Trophoblast cell (in vitro differentiated cells and primary cell): ENCODE results near the gene WDR49.

ENCODE experiments used
- DNase-seq, 2 donors: peaks; one replicate each; pipeline ENCODE4 v3.0.0-alpha.2; 2016
- H2AFZ ChIP-seq: 2 replicates; pipeline ENCODE4 v1.6.1; 2013; ENCODE audit warnings: low read length, moderate library complexity, mild to moderate bottlenecking; ENCODE audit not compliant: insufficient read depth, poor library complexity
- H2AK5ac ChIP-seq: 2 replicates; pipeline ENCODE4 v1.6.1; 2013; ENCODE audit warnings: mild to moderate bottlenecking, low read length
- H2BK120ac ChIP-seq: 2 replicates; pipeline ENCODE4 v1.6.1; 2013; ENCODE audit warnings: low read length, mild to moderate bottlenecking, moderate library complexity; ENCODE audit not compliant: insufficient read depth, poor library complexity
- H2BK12ac ChIP-seq: 2 replicates; pipeline ENCODE4 v1.6.1; 2013; ENCODE audit warnings: mild to moderate bottlenecking, low read length, moderate library complexity
- H2BK5ac ChIP-seq: 2 replicates; pipeline ENCODE4 v1.6.1; 2013; ENCODE audit warnings: low read length, low read depth, moderate library complexity, mild to moderate bottlenecking; ENCODE audit not compliant: poor library complexity
- H3K14ac ChIP-seq: 2 replicates; pipeline ENCODE4 v1.6.1; 2013; ENCODE audit warnings: mild to moderate bottlenecking, low read length
- H3K18ac ChIP-seq: 2 replicates; pipeline ENCODE4 v1.6.1; 2013; ENCODE audit warnings: mild to moderate bottlenecking, low read length
- H3K23ac ChIP-seq: 2 replicates; pipeline ENCODE4 v1.6.1; 2013; ENCODE audit warnings: low read length
- H3K27ac ChIP-seq: 2 replicates; pipeline ENCODE4 v1.5.1; 2013; ENCODE audit warnings: low read depth, mild to moderate bottlenecking, inconsistent platforms, low read length, moderate library complexity
- H3K27me3 ChIP-seq: 2 replicates; pipeline ENCODE4 v1.6.1; 2013; ENCODE audit warnings: inconsistent platforms, mild to moderate bottlenecking, low read length, moderate library complexity; ENCODE audit not compliant: insufficient read depth
- H3K36me3 ChIP-seq, 2 experiments: 1 replicate in 1 of 2; 2 replicates in 1 of 2; pipeline ENCODE4 v1.6.1; 2013; ENCODE audit warnings: low read length in 2 of 2, mild to moderate bottlenecking in 2 of 2, moderate library complexity in 1 of 2; ENCODE audit not compliant: insufficient read depth in 2 of 2, control insufficient read depth in 1 of 2
- H3K4ac ChIP-seq: 2 replicates; pipeline ENCODE4 v1.6.1; 2013; ENCODE audit warnings: low read depth, mild to moderate bottlenecking, low read length, moderate library complexity
- H3K4me1 ChIP-seq, 2 experiments: 1 replicate in 1 of 2; 2 replicates in 1 of 2; pipeline ENCODE4 v1.6.1; 2013; ENCODE audit warnings: low read length in 2 of 2, mild to moderate bottlenecking in 2 of 2, moderate library complexity in 1 of 2; ENCODE audit not compliant: insufficient read depth in 2 of 2, control insufficient read depth in 1 of 2
- H3K4me2 ChIP-seq: 2 replicates; pipeline ENCODE4 v1.6.1; 2013; ENCODE audit warnings: inconsistent platforms, mild to moderate bottlenecking, low read length, moderate library complexity
- H3K4me3 ChIP-seq: 2 replicates; pipeline ENCODE4 v1.5.1; 2013; ENCODE audit warnings: mild to moderate bottlenecking, low read depth, low read length, inconsistent platforms
- H3K79me1 ChIP-seq: one replicate; pipeline ENCODE4 v1.6.1; 2013; ENCODE audit warnings: low read length
- H3K79me2 ChIP-seq: 2 replicates; pipeline ENCODE4 v1.6.1; 2013; ENCODE audit warnings: low read length, mild to moderate bottlenecking; ENCODE audit not compliant: control insufficient read depth, insufficient read depth, poor library complexity
- H3K9ac ChIP-seq: 2 replicates; pipeline ENCODE4 v1.6.1; 2013; ENCODE audit warnings: mild to moderate bottlenecking, low read length
- H3K9me3 ChIP-seq: 2 replicates; pipeline ENCODE4 v1.6.1; 2013; ENCODE audit warnings: low read depth, mild to moderate bottlenecking, control low read depth, inconsistent platforms, low read length; ENCODE audit not compliant: insufficient read depth
- H4K12ac ChIP-seq: 2 replicates; pipeline ENCODE4 v1.6.1; 2013; ENCODE audit warnings: low read depth, mild to moderate bottlenecking, low read length, moderate library complexity
- H4K8ac ChIP-seq: 2 replicates; pipeline ENCODE4 v1.6.1; 2013; ENCODE audit warnings: low read depth, mild to moderate bottlenecking, low read length, moderate library complexity
- H4K91ac ChIP-seq: one replicate; pipeline ENCODE4 v1.6.1; 2013; ENCODE audit warnings: low read depth, mild to moderate bottlenecking, low read length, moderate library complexity
- WGBS: extraction: QIAGEN DNeasy Blood & Tissue Kit; methylation state at CpG from one replicate; pipeline ENCODE4 v1.1.7; 2013; ENCODE audit warnings: missing lambda C conversion rate; ENCODE audit not compliant: insufficient read length, insufficient coverage; ENCODE audit errors: extremely low coverage; 5-methylcytosine and 5-hydroxymethylcytosine counted together

Gene WDR49

GRCh38 chr3:167507954-167508353 lies 145.8 kb downstream of the WDR49 start:
- no peak overlapping the region for H3K9ac ChIP-seq
- no peaks in the 10 kb centered on the region for H3K36me3 ChIP-seq
- WGBS, result no CpG with 5 or more reads among the region's 1 CpG
- H4K12ac ChIP-seq, result no peak overlapping the region
- H3K18ac ChIP-seq, result no peak overlapping the region
- no peak overlapping the region for H2BK5ac ChIP-seq
- no peak overlapping the region for H3K4ac ChIP-seq
- no peak overlapping the region for H2BK12ac ChIP-seq
- no peak for DNase-seq
- no peak overlapping the region for H3K23ac ChIP-seq
- H3K27ac ChIP-seq, result no peak overlapping the region
- H3K4me3 ChIP-seq, result no peak overlapping the region
- H2BK120ac ChIP-seq, result no peak overlapping the region
- H2AK5ac ChIP-seq, result no peak overlapping the region
- H4K8ac ChIP-seq, result no peak overlapping the region
- H3K14ac ChIP-seq, result no peak overlapping the region
- no peaks in the 10 kb centered on the region for H3K27me3 ChIP-seq
- H3K9me3 ChIP-seq, result peaks cover 3% of the 10 kb centered on the region
- H4K91ac ChIP-seq, result no peak overlapping the region
- H3K4me2 ChIP-seq, result no peak overlapping the region
- H2AFZ ChIP-seq, result no peak overlapping the region
- H3K4me1 ChIP-seq, result no peaks in the 10 kb centered on the region
- H3K79me2 ChIP-seq, result no peaks in the 10 kb centered on the region
- H3K79me1 ChIP-seq, result no peaks in the 10 kb centered on the region

GRCh38 chr3:167502401-167502800 lies 151.3 kb downstream of the WDR49 start:
- Histone ChIP-seq H3K4ac (no peak overlapping the region), H2BK12ac (no peak overlapping the region), H3K4me1 (peaks cover 0 to 2% of the 10 kb centered on the region in 2 experiments), H4K8ac (no peak overlapping the region), H3K9me3 (no peaks in the 10 kb centered on the region), H3K23ac (no peak overlapping the region), H3K4me2 (no peak overlapping the region), H2AK5ac (no peak overlapping the region), H2BK120ac (no peak overlapping the region), H3K36me3 (no peaks in the 10 kb centered on the region), H4K91ac (no peak overlapping the region), H4K12ac (no peak overlapping the region), H3K14ac (no peak overlapping the region), H3K27me3 (no peaks in the 10 kb centered on the region), H3K9ac (no peak overlapping the region), H3K27ac (no peak overlapping the region), H2BK5ac (no peak overlapping the region), H3K79me2 (no peaks in the 10 kb centered on the region), H3K79me1 (no peaks in the 10 kb centered on the region), H3K4me3 (no peak overlapping the region), H2AFZ (no peak overlapping the region), H3K18ac (no peak overlapping the region)
- DNase-seq, result no peak
- whole genome bisulfite sequencing, result no CpG with 5 or more reads among the region's 2 CpGs

- H3K4me1 ChIP-seq, result peaks cover 0 to 2% of the 10 kb centered on the region in 2 experiments
- no peaks in the 10 kb centered on the region for H3K9me3 ChIP-seq
- H3K27me3 ChIP-seq, result no peaks in the 10 kb centered on the region
- H3K18ac ChIP-seq, result no peak overlapping the region
- no peak overlapping the region for H3K4ac ChIP-seq
- no peaks in the 10 kb centered on the region for H3K36me3 ChIP-seq
- H3K79me1 ChIP-seq, result no peaks in the 10 kb centered on the region
- no peak overlapping the region for H3K4me2 ChIP-seq
- no peak overlapping the region for H3K4me3 ChIP-seq
- no peak overlapping the region for H2BK120ac ChIP-seq
- no peak overlapping the region for H3K9ac ChIP-seq
- H3K14ac ChIP-seq, result no peak overlapping the region
- no peak overlapping the region for H3K27ac ChIP-seq
- no peaks in the 10 kb centered on the region for H3K79me2 ChIP-seq
- no peak overlapping the region for H4K12ac ChIP-seq
- no peak overlapping the region for H2BK5ac ChIP-seq
- H4K8ac ChIP-seq, result no peak overlapping the region
- no peak overlapping the region for H4K91ac ChIP-seq
- no peak overlapping the region for H2AFZ ChIP-seq
- no peak for DNase-seq
- H2AK5ac ChIP-seq, result no peak overlapping the region
- no peak overlapping the region for H3K23ac ChIP-seq
- H2BK12ac ChIP-seq, result no peak overlapping the region
- no CpG with 5 or more reads among the region's 3 CpGs for WGBS
Observed at GRCh38 chr3:167501941-167502340, 151.8 kb downstream of the WDR49 start.

- Histone ChIP-seq H4K12ac (no peak overlapping the region), H3K9ac (no peak overlapping the region), H2AFZ (no peak overlapping the region), H3K14ac (no peak overlapping the region), H3K36me3 (no peaks in the 10 kb centered on the region), H3K4me2 (no peak overlapping the region), H4K8ac (no peak overlapping the region), H3K79me2 (no peaks in the 10 kb centered on the region), H3K79me1 (no peaks in the 10 kb centered on the region), H3K9me3 (no peaks in the 10 kb centered on the region), H2BK12ac (no peak overlapping the region), H4K91ac (no peak overlapping the region), H2BK120ac (no peak overlapping the region), H3K18ac (no peak overlapping the region), H3K4me1 (peaks cover 0 to 2% of the 10 kb centered on the region in 2 experiments), H2BK5ac (no peak overlapping the region), H3K4ac (no peak overlapping the region), H3K23ac (no peak overlapping the region), H2AK5ac (no peak overlapping the region), H3K27me3 (no peaks in the 10 kb centered on the region), H3K4me3 (no peak overlapping the region), H3K27ac (no peak overlapping the region)
- WGBS, result no CpG with 5 or more reads among the region's 7 CpGs
- no peak for DNase-seq
Observed at GRCh38 chr3:167497903-167498302, 155.8 kb downstream of the WDR49 start.
